OCI-LY3 (cell line): ENCODE results near the gene CDH8.

Experiments
- H2AFZ ChIP-seq: fragments of 200-600, 300-600 bp; shearing (Covaris generic); 2 replicates; pipeline ENCODE4 v1.6.0; 2014; ENCODE audit warnings: antibody characterized with exemption, low read depth, low read length
- H3K27ac ChIP-seq: fragments of 200-600, 300-600 bp; sonication (generic); 2 replicates; pipeline ENCODE4 v1.5.1; 2014; ENCODE audit warnings: mild to moderate bottlenecking, low read length, moderate library complexity, mixed read lengths
- H3K27me3 ChIP-seq: fragments of 200-600, 300-600 bp; sonication (generic); 2 replicates; pipeline ENCODE4 v1.6.1; 2014; ENCODE audit warnings: low read depth, low read length, mixed read lengths
- H3K36me3 ChIP-seq: fragments of 200-600, 300-600 bp; sonication (generic); replicated peaks from 2 replicates; pipeline ENCODE3; 2014; ENCODE audit warnings: low read depth, low read length, mixed read lengths
- H3K4me1 ChIP-seq: fragments of 300-600, 200-600 bp; sonication (generic); 2 replicates; pipeline ENCODE4 v1.6.1; 2014; ENCODE audit warnings: low read length, mixed read lengths
- H3K4me2 ChIP-seq: fragments of 200-600, 300-600 bp; sonication (generic); 2 replicates; pipeline ENCODE4 v1.6.1; 2014; ENCODE audit warnings: low read length, mixed read lengths
- H3K4me3 ChIP-seq: fragments of 300-600, 200-600 bp; sonication (generic); 2 replicates; pipeline ENCODE4 v1.5.1; 2014; ENCODE audit warnings: antibody characterized with exemption, mild to moderate bottlenecking, low read length, moderate library complexity
- H3K79me2 ChIP-seq: fragments of 300-600, 200-600 bp; shearing (Covaris generic); 2 replicates; pipeline ENCODE4 v1.6.1; 2014; ENCODE audit warnings: mild to moderate bottlenecking, low read length, mixed read lengths
- H3K9ac ChIP-seq: fragments of 300-600, 200-600 bp; shearing (Covaris generic); 2 replicates; pipeline ENCODE4 v1.6.0; 2014; ENCODE audit warnings: mild to moderate bottlenecking, low read length, moderate library complexity
- H3K9me3 ChIP-seq: fragments of 200-600, 300-600 bp; shearing (Covaris generic); 2 replicates; pipeline ENCODE4 v1.6.1; 2014; ENCODE audit warnings: low read length, mixed read lengths; ENCODE audit not compliant: insufficient read depth
- H4K20me1 ChIP-seq: fragments of 200-600, 300-600 bp; sonication (generic); 2 replicates; pipeline ENCODE4 v1.6.1; 2016; ENCODE audit warnings: low read length, mixed read lengths; ENCODE audit not compliant: insufficient read depth
- EZH2phosphoT487 ChIP-seq: fragments of 200-600 bp; shearing (Covaris generic); IDR thresholded peaks from 2 replicates; pipeline ENCODE4 v1.6.1; 2018; ENCODE audit warnings: antibody characterized with exemption, mixed run types, low read depth
- TF ChIP-seq, protein P1 (sequence below): fragments of 200-600, 300-600 bp; sonication (generic); IDR thresholded peaks from 2 replicates; pipeline ENCODE4 v1.5.1; 2014; ENCODE audit warnings: antibody characterized with exemption, low read length, low read depth

CDH8 gene

DNA sequence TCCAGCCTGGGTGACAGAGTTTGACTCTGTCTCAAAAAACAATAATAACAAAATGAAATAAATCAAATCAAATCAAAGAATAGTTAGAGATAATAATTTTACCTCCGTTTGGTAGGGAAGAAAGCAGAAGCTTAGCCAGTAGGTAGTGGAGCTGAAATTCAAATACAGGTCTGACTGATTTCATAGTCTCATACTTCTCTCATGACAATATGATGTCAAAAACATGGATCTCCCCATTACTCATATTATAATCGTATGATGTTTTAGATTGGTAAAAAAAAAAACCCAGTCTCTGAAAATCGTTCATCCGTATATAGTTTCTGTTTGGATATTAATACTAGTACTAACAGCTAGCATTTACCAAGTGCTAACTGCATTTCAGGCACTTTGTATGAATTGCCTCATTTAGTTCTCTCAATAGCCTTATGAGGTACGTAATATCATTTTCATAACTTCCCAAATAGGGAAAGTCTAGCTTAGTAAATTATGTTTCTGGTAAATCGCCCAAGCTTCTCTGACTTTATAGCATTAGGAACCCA is 48.7 kb downstream of the CDH8 start:
- no peak overlapping the region for H3K4me2 ChIP-seq
- no peak for TF ChIP-seq EZH2phosphoT487
- TF ChIP-seq, protein P1, sequence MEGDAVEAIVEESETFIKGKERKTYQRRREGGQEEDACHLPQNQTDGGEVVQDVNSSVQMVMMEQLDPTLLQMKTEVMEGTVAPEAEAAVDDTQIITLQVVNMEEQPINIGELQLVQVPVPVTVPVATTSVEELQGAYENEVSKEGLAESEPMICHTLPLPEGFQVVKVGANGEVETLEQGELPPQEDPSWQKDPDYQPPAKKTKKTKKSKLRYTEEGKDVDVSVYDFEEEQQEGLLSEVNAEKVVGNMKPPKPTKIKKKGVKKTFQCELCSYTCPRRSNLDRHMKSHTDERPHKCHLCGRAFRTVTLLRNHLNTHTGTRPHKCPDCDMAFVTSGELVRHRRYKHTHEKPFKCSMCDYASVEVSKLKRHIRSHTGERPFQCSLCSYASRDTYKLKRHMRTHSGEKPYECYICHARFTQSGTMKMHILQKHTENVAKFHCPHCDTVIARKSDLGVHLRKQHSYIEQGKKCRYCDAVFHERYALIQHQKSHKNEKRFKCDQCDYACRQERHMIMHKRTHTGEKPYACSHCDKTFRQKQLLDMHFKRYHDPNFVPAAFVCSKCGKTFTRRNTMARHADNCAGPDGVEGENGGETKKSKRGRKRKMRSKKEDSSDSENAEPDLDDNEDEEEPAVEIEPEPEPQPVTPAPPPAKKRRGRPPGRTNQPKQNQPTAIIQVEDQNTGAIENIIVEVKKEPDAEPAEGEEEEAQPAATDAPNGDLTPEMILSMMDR: no peak
- H3K4me3 ChIP-seq: no peak overlapping the region
- H3K27me3 ChIP-seq: no peaks in the 10 kb centered on the region
- no peak overlapping the region for H3K9ac ChIP-seq
- no peaks in the 10 kb centered on the region for H3K9me3 ChIP-seq
- no peaks in the 10 kb centered on the region for H3K79me2 ChIP-seq
- no peaks in the 10 kb centered on the region for H4K20me1 ChIP-seq
- no peak overlapping the region for H2AFZ ChIP-seq
- H3K36me3 ChIP-seq: no peaks in the 10 kb centered on the region
- peak overlapping the region; percentile 51 for H3K27ac ChIP-seq
- peaks cover 5% of the 10 kb centered on the region; the same call in 1 of the 2 replicates for H3K4me1 ChIP-seq

DNA sequence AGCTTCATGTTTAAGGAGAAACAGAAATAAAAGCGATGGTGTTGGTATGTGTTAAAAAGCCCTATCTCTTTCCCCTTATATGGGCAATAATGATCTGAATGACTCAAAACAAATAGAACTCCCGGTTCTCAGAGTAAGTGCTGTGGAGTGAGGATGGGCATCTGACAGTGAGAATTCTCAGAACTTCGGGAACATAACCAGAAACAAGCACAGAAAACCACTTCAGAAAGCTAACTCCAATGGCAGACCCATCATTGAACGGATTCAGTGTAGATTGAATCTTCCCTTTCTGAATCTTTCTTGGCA is 67.2 kb downstream of the CDH8 start:
- no peak overlapping the region for H3K27ac ChIP-seq
- H3K79me2 ChIP-seq: no peaks in the 10 kb centered on the region
- H3K4me2 ChIP-seq: no peak overlapping the region
- no peak overlapping the region for H2AFZ ChIP-seq
- no peak overlapping the region for H3K4me3 ChIP-seq
- no peaks in the 10 kb centered on the region for H3K9me3 ChIP-seq
- no peaks in the 10 kb centered on the region for H3K27me3 ChIP-seq
- no peaks in the 10 kb centered on the region for H4K20me1 ChIP-seq
- TF ChIP-seq, protein P1: no peak
- no peak for TF ChIP-seq EZH2phosphoT487
- no peaks in the 10 kb centered on the region for H3K36me3 ChIP-seq
- no peak overlapping the region for H3K9ac ChIP-seq
- no peaks in the 10 kb centered on the region for H3K4me1 ChIP-seq

DNA sequence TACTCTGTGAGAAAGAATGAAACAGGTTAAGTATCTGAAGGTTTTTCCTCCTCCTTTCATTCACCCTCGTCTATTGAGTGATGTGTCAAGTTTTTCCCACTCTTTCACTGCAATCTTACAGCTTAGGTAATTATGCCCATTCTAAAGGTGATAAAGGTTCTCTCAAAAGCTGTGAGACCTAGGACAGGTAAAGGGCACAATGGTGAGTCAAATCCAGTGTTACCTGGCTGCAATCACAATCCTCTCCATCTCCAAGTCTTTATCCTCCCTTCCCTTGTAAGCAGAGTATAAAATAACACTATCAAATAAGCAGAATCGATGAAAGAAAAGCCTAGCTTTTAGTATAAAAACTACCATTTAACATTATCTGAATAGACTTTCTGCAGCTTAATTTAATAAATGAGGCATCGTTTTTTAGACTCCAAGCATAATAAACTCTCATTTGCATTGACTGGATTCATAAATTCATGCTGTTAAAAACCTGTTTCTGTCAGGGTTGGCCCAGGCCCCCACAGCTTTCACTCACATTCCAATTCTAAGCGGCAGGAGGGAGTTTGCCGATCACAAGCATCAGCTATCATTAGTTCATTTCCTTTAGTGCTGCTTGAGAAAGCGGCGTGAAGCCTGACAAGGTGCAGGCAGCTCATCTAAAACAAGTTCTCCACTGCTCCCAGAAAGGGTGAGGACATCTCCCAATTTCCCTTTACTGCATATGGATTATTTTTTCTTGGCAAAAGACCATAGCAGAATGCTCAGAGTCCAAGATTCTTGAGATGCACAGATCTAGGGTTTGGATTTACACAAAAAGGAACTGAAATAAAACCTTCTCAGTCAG is 67.8 kb downstream of the CDH8 start:
- no peak overlapping the region for H3K4me2 ChIP-seq
- H3K4me3 ChIP-seq: no peak overlapping the region
- H3K4me1 ChIP-seq: no peaks in the 10 kb centered on the region
- no peaks in the 10 kb centered on the region for H3K9me3 ChIP-seq
- no peaks in the 10 kb centered on the region for H4K20me1 ChIP-seq
- no peaks in the 10 kb centered on the region for H3K79me2 ChIP-seq
- H3K27ac ChIP-seq: no peak overlapping the region
- H2AFZ ChIP-seq: no peak overlapping the region
- TF ChIP-seq, protein P1: no peak
- no peak for TF ChIP-seq EZH2phosphoT487
- no peaks in the 10 kb centered on the region for H3K27me3 ChIP-seq
- H3K36me3 ChIP-seq: no peaks in the 10 kb centered on the region
- no peak overlapping the region for H3K9ac ChIP-seq

DNA sequence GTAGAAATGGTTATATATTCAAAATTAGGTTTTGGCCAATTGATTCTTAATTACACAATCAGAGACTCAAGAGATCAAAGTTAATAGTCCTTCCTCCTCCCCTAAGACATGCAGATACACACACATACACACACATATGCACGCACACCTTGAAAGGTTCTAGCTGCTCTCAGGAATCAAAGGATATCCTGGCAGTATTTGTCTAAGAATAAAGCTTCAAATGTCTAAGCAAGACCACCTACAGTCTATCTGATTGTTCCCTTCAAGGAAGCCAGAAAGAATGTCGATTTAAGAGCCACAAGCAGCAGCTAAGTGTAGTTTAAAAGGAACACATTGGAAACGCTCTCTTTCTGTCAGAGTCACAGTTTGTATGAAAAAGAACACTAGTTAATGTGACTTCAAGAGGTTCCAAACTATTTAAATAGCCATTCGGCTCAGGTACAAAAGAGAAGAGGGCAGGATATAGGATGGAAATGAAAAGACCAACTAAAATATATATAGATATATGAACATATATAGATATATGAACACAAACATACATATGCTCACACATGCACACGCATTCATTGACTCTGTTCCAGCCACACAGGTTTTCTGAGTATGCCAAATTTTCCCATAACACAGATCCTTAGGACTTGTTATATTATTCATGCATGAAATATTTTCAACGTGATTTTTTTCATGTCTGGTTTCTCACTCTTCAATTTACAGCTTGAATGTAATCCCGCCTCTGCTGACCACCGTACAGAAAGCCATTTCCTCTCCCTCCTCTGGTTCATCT is 79.0 kb downstream of the CDH8 start:
- no peak for TF ChIP-seq EZH2phosphoT487
- TF ChIP-seq, protein P1: no peak
- Histone ChIP-seq H3K9me3 (no peaks in the 10 kb centered on the region), H3K27ac (no peak overlapping the region), H3K4me3 (no peak overlapping the region), H4K20me1 (no peaks in the 10 kb centered on the region), H3K4me1 (no peaks in the 10 kb centered on the region), H2AFZ (no peak overlapping the region), H3K79me2 (no peaks in the 10 kb centered on the region), H3K36me3 (no peaks in the 10 kb centered on the region), H3K4me2 (no peak overlapping the region), H3K9ac (no peak overlapping the region), H3K27me3 (no peaks in the 10 kb centered on the region; the same call in 1 of the 2 replicates)
